Measurements from ENCODE around the gene ADORA2A. TPM values are rescaled to one million over a fixed set of nuclear protein-coding genes. Genes with fewer than 3 reads are reported as not detected.

Gene ADORA2A
- total RNA-seq, 1 donor from 2014 or later: 3.5 TPM

GRCh38 chr22:24406322-24407277 lies 20.8 kb upstream of the ADORA2A start:
- H3K27ac Mint-ChIP-seq (ENCODE audit: unreplicated experiment): peak overlapping the region; percentile 82
- DNase-seq (ENCODE audit: extremely low spot score, unreplicated experiment): peak; percentile 71
- H3K36me3 Mint-ChIP-seq (ENCODE audit: unreplicated experiment): peaks cover 18% of the 10 kb centered on the region
- H3K27me3 Mint-ChIP-seq (ENCODE audit: unreplicated experiment): no peaks in the 10 kb centered on the region
- peaks cover 63% of the 10 kb centered on the region for H3K4me1 Mint-ChIP-seq (ENCODE audit: unreplicated experiment)
- no peak for TF ChIP-seq CTCF (IDR thresholded peaks at IDR 0.05)
- H3K9me3 Mint-ChIP-seq (ENCODE audit: unreplicated experiment): no peaks in the 10 kb centered on the region
- H3K4me3 Mint-ChIP-seq (ENCODE audit: unreplicated experiment): no peak overlapping the region

GRCh38 chr22:24407278-24407665 lies 20.1 kb upstream of the ADORA2A start:
- Mint-ChIP-seq H3K36me3 (ENCODE audit: unreplicated experiment) (peaks cover 18% of the 10 kb centered on the region), H3K27me3 (ENCODE audit: unreplicated experiment) (no peaks in the 10 kb centered on the region), H3K4me1 (ENCODE audit: unreplicated experiment) (peaks cover 62% of the 10 kb centered on the region), H3K4me3 (ENCODE audit: unreplicated experiment) (no peak overlapping the region), H3K27ac (ENCODE audit: unreplicated experiment) (peak overlapping the region; percentile 82), H3K9me3 (ENCODE audit: unreplicated experiment) (no peaks in the 10 kb centered on the region)
- TF ChIP-seq CTCF (IDR thresholded peaks at IDR 0.05): no peak
- no peak for DNase-seq (ENCODE audit: extremely low spot score, unreplicated experiment)

GRCh38 chr22:24407884-24408283 lies 19.5 kb upstream of the ADORA2A start:
- H3K27me3 Mint-ChIP-seq (ENCODE audit: unreplicated experiment): no peaks in the 10 kb centered on the region
- H3K27ac Mint-ChIP-seq (ENCODE audit: unreplicated experiment): peak overlapping the region; percentile 82
- peaks cover 16% of the 10 kb centered on the region for H3K36me3 Mint-ChIP-seq (ENCODE audit: unreplicated experiment)
- no peaks in the 10 kb centered on the region for H3K9me3 Mint-ChIP-seq (ENCODE audit: unreplicated experiment)
- DNase-seq (ENCODE audit: extremely low spot score, unreplicated experiment): no peak
- no peak for TF ChIP-seq CTCF (IDR thresholded peaks at IDR 0.05)
- peaks cover 56% of the 10 kb centered on the region for H3K4me1 Mint-ChIP-seq (ENCODE audit: unreplicated experiment)
- no peak overlapping the region for H3K4me3 Mint-ChIP-seq (ENCODE audit: unreplicated experiment)

GRCh38 chr22:24408630-24409029 lies 18.8 kb upstream of the ADORA2A start:
- Mint-ChIP-seq H3K4me1 (ENCODE audit: unreplicated experiment) (peaks cover 49% of the 10 kb centered on the region), H3K4me3 (ENCODE audit: unreplicated experiment) (no peak overlapping the region), H3K9me3 (ENCODE audit: unreplicated experiment) (no peaks in the 10 kb centered on the region)

More at GRCh38 chr22:24408630-24409029, 18.8 kb upstream of the ADORA2A start:
- H3K36me3 Mint-ChIP-seq (ENCODE audit: unreplicated experiment): peaks cover 19% of the 10 kb centered on the region
- DNase-seq (ENCODE audit: extremely low spot score, unreplicated experiment): no peak
- H3K27ac Mint-ChIP-seq (ENCODE audit: unreplicated experiment): no peak overlapping the region
- TF ChIP-seq CTCF (IDR thresholded peaks at IDR 0.05): no peak
- no peaks in the 10 kb centered on the region for H3K27me3 Mint-ChIP-seq (ENCODE audit: unreplicated experiment)

Measured in osteocyte (in vitro differentiated cells).